HG03521 (cell line): ENCODE results near the gene KCNB1.

Experiments
- ATAC-seq: cut with Tn5 transposase; IDR thresholded peaks from one replicate; pipeline ENCODE4 v1.9.1; 2021; ENCODE audit warnings: mild to moderate bottlenecking, moderate library complexity; ENCODE audit not compliant: unreplicated experiment

Gene KCNB1

DNA sequence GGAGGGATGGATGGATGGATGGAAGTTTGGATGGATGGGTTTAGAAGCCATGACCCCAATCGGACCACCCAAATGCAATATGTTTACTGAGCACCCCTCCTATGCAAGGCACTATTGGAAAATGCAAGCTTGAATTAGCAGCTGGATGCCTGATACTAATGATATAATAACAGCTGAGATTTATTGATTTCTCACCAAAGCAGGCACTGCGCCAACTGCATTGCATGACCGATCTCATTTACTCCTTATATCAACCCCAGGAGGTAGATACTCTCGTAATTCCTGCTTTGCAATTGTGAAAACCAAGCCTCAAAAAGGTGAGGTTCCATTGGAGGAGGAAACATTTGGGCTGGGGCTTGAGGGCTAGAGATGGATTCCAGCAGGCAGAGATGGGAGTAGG is 89.7 kb downstream of the KCNB1 start:
- no peak for ATAC-seq

DNA sequence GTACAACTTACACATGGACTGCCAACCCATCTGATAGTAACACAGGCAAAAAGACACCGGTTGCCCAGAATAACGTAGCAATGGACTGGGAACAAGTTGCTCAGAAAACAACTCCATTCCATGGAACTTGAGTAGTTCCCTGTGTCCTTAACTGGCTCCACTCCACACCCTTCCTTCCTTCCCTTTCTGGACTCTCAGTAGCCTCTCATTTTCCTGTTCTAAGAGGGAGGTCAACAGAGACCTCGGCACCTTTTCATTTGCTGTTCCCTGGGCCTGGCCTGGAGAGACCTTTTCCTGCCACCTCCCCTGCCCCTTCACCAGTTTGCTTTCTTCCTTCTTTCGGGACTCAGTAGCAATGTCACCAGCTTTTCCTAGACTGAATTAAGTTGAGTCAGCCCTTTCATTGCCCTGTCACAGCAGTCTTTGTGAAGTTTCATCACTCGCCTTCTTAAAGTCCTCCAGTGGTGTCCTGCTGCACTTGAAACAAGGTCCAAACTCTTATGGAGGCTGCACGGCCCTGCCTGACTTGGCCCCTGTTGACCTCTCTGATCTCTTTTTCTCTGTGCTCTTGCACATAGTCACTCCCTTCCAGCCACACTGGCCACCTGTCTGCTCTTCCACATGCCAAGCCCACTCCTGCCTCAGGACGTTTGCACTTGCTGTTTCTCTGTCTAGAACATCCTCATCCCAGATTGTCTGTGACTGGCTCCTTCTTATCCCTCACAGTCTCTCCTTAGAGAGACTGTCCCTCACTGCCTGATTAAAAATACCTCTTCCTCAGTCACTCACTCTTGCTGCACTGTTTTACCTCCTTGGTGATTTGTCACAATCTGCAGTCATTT is 90.8 kb downstream of the KCNB1 start:
- ATAC-seq = no peak

DNA sequence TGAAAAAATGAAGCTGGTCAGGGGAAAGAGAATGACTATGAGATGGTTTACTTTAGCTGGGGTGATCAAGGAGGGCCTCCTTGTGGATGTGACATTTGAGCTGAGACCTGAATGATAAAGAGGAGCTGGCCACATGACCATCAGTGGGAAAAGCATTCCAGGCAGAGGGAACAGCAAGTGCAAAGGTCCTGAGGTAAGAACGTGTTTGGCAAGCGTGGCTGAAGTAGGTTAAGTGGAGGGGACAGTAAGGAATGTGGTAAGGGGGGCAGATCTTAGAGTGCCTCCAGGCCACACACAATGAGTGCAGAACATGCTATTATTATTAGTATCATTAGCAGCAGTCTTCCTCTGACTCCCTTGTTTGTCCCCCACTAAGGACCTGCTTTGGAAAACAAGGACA is 92.6 kb downstream of the KCNB1 start:
- no peak for ATAC-seq

DNA sequence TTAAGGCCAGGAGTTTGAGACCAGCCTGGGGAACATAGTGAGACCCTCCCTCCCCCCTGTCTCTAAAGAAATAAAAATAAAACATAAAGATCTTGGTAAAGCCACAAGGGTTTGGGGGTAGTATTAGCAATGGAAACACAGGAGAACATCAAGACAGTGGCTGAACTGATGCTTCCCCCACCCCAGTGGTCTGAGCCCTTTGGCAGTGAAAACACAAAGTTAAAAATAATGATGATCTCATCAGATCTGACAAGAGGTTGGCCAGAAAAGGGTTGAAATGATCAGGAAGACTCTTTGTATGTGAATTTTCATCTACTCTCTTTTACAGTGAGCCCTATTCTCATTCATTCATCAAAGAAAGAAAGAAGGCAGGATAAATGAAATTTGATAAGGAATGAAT is 93.7 kb downstream of the KCNB1 start:
- ATAC-seq = no peak

DNA sequence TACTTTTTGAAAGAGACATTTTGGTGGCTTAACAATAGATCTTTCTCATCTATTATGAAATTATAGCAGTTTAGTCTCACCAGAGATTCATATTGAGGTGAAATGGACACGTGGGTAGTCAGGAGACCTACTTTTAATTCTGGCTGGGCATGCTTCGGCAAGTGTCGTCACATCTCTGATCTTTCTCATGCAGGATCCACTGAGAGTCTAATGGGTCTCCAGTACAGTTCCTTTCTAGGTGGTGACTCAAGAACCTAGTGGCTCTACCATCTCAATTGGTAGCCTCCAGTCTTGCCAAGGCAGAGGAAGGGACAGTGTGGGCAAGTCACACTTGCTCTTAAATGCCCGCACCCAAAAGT is 94.9 kb downstream of the KCNB1 start:
- no peak for ATAC-seq

DNA sequence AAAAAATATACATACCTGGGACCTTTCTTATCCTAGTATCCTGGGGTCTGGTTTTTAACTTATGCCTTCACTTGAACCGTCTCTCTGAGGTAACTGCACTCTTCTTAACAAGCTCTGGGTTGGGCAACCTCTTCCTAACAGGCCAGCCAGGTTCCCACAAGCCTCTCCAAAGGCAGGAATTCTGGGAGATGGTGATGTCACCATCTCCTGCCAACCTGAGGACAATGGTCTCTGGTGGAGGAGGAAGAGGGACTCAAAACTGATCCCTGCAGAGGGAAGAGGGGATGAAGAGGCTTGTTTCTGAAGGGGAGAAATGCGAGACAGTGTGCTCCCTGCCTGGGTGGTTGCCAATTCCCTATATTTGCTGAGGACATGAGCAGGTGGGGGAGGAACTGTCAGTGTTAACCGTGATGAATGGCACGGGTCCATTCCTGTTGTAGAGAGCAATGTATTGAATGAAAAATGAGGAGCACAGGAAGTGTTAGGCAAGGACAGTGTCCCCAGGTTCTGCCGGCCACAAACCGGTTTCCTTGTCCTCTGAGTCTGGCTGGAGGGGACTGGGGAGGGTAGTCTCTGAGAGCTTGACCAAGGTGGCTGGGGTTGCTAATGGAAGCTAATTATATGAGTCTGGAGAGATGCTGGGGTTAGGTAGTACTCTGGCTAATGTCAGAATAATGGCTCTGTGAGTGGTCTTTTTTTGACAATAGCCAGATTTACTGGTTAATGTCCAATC is 95.5 kb downstream of the KCNB1 start:
- no peak for ATAC-seq

DNA sequence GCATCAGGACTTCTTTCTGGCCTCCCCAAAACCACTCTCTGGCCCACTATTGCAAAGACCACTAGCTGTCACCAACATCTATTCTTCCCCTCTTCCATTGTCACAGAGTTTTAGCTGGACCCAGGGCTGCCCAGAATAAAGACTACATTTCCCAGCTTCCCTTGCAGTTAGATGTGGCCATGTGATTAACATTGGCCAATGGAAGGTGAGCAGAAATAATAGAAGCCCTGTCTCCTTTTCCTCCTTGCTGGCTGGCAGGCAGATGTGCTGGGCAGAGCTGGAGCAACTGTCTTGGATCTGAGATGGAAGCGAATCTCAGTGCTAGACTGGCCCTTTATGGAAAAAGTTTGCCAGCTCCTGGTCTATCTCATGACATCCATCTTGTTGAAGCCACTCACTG is 97.0 kb downstream of the KCNB1 start:
- no peak for ATAC-seq

DNA sequence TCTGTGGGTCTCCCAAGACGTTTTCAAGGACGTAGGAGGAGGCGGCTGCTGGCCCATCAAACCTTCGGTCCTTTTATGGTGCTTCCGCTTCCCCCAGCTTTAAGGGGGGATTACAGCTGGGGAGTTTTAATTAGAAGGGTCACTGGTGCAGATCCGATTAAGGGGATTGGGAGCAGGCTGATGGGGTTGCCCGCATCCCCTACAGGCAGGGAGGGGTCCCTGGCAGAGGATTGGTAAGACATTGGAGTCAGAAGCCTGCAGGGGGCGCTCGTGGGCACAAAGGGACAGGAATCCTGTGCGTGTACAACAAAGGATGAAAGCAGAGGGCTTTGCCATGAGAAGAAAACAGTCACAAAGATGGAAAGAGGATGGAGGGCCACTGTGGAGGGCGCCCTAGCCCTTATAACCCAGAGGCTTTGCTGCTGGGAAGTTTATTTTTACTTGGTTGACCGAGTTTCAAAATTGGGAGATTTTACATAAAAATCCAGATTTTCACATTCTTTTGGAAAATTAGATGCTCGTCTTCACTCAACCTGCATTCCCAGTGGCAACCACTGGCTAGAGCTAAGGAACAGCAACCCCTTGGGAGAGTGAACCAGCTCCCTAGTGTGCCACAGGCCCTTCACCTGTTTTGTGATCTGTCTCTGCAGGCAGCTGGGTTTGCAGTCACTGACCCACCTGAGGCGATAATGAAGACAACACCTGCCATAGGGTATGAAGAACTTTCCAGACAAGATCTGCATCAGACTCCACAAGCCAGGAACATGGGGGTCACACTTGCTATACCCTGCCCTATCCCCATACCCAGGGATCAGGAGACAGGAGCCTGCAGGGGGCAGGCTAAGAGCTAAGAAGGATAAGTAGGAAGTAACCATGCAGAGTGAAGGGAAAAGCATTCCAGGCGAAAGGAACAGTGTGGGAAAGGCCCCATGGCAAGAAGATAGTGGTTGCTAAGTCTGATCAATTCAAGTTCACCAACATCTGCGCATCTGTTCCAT is 97.7 kb downstream of the KCNB1 start:
- ATAC-seq = no peak

DNA sequence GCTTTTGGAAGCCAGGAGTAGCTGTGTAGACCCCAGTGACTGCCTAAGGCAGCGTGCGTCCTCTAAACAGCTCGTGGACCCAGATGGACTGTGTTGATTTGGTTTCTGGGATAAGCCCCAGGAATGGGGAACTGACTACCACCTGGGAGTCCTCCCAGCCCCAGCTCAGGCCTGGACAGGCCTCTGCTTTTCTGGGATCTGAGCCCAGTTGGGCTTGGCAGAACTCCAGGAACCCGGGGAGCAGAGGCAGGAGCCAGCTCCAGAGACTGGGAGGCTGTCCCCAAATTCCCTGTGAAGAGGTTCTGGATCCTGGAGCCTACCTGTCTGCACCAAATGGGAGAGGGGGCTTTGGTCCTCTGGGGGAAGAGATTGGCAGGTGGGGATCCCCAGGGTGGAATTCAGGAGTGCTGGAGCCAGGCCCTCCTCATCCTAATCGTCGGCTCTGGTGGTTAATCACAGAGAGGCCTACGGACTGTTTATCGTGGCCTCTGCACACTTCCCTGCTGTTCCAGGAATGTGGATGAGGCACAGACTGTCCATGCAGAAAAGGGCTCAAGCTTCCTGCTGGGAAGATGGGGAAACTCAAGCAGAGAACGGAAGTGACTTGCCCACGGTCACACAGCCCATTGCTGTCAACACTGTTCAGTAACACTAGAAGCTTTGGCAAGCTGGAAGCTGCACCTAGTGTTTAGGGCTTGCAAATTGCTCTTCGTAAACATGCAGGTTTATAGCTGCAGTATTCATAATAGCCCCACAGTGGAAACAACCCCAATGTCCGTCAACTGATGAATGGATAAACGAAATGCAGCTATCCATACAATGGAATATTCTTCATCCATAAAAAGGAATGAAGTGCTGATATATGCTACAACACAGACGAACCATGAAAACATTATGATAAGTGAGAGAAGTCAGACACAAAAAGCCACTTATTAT is 100.6 kb downstream of the KCNB1 start:
- no peak for ATAC-seq

DNA sequence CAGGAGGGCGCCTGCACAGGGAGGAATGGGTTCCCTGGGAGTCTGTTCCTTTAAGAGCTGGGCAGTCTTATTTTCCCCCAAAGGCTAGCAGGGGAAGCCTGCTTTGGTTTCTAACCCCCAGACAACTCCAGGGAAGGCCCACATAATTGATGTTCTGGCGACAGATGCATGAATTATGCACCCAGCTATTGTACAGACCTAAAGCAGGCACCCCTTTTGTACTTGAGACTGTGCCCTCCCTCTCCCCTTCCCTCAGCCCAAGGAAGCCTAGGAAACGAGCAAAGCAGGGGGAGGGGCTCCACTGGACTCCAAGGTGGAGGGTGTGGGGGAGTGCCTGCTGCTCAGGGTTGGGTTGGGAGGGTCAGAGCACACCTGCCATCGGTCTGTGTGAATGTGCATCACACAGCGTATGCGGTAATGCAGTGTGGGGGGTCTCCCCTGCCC is 102.1 kb downstream of the KCNB1 start:
- no peak for ATAC-seq

DNA sequence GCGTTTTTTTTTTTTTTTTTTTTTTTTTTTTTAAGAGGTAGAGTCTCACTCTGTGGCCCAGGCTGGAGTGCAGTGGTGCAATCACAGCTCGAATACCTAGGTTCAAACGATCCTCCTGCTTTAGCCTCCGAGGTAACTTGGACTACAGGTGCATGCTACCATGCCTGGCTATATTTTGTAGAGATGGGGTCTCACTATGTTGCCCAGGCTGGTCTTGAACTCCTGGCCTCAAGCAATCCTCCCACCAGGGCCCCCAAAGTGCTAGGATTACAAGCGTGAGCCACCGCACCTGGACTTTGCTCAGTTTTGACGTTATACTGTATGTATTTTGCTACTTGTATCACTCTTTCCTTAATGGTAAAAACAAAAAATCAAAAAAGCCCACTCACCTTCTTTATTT is 103.1 kb downstream of the KCNB1 start:
- ATAC-seq = no peak

DNA sequence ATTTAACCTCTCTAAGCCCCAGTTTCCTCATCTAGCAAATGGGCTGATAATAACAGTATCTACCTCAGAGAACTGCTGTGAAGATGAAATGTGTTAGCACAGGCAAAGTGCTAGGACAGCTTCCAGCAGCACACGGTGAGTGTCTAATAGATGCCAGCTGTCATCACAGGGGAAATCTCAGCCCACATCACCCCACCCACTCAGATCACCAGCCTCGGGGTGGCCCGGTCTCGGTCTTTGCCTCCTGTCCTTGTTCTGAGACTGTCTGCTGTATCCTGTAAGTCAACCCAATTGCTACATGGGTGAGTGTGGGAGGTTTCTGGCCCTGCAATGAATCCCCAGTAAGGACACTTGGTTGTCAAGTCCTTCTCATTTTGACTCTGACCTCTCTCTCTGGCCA is 105.1 kb downstream of the KCNB1 start:
- no peak for ATAC-seq

DNA sequence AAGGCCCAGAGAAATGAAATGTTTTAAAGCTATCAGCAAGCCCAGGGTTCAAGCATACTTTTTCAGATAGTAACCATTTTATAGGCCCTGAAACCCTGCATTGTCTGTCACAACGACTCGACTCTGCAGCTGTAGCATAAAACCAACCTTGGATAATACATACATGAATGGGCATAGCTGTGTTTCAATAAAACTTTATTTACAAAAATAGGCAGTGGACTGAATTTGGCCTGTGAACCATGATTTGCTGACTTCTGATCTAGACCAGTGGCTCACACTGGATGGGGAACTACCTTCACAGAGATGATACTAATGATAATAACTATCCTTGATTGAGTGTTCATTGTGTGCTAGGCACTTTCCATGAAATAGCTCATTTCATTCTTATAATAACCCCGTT is 107.3 kb downstream of the KCNB1 start:
- no peak for ATAC-seq

DNA sequence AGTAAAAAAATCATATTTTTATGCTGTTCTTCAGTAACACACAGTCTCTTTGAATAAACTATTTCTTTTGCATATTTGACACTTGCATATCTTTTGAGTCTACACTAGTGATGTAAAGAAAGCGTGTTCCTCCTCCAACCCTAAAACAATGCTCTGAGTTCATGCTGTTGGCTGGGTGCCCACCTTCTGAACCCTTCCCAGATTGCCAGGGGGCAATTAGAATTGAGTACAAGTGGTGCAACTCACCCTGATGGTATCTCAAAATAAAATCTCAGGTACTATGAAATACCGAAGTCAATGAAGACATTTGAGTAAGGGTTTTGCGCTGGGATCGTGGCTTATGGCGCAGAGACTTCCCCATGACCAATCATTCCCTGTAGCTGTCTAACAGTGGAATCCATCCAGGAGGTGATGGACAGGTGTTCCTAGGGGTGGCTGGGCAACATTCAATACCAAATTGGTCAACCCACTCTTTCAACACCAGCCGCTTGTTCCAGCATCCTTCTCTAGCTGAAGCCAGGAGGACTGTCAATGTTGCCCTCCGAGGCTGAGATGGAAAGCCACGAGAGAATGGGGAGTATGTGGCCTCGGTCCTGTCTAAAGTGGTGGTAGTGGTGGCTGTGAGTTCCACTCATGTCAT is 110.3 kb downstream of the KCNB1 start:
- ATAC-seq = no peak

DNA sequence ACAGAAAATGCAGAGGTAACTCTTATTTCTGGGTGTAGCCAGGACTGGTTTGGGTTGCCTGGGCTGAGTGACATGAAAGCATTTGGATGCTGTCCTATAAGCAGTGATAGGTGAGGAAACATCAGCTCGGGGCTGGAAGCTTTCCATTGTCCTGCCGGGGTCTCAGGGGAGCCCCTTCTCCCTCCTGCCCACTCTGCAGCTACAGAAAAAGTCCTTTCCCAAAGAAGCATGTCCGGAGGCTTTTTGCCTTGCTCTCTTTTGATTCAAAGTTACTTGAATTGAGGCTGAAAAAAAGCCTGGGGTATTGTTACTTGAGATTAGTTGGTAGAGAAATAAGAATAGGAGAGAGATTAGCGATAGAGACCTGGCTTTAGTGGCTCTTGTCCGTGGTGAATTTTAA is 113.9 kb downstream of the KCNB1 start:
- ATAC-seq = no peak

DNA sequence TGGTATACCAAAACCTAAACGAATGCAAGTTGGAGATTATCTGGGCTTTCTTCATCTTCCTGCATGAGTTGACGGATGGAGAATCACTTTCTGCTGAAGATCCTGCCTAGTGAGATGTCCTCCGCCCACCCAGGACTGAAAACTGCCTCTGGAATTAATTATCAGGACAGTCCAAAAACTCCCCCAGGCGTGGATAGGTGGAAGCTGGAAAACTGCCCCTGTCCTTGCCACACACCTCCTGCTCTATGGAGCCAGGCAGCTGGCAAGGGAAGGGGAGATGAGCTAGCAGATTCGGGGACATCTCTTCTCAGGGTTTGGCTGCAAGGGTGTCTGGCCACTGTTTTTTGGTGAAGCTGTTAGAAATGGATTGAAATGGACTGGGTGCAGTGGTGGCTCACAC is 115.4 kb downstream of the KCNB1 start:
- ATAC-seq = no peak

DNA sequence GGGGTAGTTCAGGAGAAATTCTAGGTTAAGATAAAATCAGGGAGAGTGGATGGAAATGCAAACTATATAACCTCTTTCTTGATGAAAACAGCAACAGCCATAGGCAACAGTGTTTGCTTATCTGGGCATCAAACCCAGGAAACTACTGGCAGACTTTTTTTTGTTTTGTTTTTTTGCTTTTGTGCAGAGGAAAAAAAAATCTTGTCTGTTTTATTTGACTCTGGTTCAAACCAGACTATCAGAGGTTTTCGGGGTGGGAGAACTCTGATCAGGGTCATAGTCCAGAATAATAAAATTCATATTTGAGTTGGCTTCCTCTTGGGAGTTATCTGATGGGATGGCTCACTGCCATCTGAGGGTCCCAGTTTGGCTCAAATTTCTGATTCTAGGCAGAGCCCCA is 115.8 kb downstream of the KCNB1 start:
- no peak for ATAC-seq

DNA sequence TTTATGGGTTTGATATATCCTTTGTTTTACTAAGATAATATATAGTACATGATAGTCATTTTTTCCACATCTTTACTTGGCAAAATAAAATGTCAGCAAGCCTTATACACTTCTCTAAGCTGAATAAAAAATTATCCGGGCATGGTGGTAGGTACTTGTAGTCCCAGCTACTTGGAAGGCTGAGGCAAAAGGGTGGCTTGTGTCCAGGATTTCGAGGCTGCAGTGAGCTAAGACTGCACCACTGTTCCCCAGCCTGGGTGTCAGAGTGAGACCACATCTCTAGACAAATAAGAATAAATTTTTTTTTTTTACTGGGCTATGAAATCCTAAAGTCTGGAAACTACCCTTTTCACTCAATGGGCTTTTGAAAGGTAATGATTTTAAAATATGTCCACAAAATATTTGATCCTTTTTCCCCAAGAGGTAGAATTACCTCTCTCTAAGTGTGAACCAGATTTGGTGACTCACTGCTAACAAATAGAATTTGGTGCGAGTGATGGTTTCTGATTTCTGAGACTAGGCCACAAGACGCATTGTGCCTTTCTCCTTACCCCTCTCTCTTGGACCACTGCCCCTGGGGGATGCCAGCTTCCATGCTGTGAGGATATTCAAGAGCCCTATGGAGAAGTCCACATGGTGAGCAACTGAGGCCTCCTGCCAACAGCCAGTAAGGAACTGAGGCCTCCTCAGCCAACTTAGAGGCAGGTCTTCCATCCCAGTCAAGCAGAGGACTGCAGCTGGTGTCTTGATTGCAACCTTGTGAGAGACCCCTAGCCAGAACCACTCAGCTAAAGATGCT is 120.4 kb downstream of the KCNB1 start:
- no peak for ATAC-seq
